ENCODE measurements around the gene MRPL9. TPM values are rescaled to one million over a fixed set of nuclear protein-coding genes. Genes with fewer than 3 reads are reported as not detected.
"Not testable (repeated sequence)": the region's sequence is repeated elsewhere in the genome, so short reads cannot be mapped to it uniquely, and the experiment has no call there.

MRPL9 gene
- total and polyA plus RNA-seq, 2 donors from 2014 or later, result 65.3 to 87.1 TPM

DNA sequence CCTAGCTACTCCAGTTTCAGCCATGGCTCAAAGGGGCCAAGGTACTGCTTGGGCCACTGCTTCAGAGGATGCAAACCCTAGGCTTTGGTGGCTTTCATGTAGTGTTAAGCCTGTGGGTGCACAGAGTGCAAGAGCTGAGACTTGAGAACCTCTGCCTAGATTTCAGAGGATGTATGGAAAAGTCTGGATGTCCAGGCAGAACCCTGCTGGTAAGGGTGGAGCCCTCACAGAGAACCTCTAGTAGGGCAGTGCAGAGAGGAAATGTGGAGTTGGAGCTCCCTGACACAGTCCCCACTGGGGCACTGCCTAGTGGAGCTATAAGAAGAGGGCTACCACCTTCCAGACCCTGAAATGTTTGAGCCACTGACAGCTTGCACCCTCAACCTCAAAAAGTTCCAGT is 25.8 kb downstream of the MRPL9 start:
- FAIRE-seq, result no peak
- H3K27ac ChIP-seq (ENCODE audit: low read depth in 2 of 2, low read length in 2 of 2), result no peak overlapping the region

DNA sequence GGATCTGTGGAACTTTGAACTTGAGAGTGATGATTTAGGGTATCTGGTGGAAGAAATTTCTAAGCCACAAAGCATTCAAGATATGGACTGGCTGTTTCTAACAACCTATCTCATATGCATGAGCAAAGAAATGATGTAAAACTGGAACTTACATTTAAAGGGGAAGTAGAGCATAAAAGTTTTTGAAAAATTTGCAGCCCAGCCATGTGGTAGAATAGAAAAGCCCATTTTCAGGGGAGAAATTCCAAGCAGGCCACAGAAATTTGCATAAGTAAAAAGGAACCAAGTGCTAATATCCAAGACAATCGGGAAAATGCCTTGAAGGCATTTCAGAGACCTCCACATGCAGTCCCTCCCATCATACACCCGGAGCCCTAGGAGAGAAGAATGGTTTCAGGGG is 26.3 kb downstream of the MRPL9 start:
- DNase-seq (no peak), FAIRE-seq (no peak)
- H3K9ac ChIP-seq (ENCODE audit: low read length in 3 of 3), result no peak overlapping the region
- peaks cover 0 to 7% (median 0%) of the 10 kb centered on the region in 3 donors for H3K9me3 ChIP-seq (ENCODE audit: control insufficient read depth in 2 of 3, insufficient read depth in 1 of 3, low read length in 3 of 3)
- TF ChIP-seq, protein P1, sequence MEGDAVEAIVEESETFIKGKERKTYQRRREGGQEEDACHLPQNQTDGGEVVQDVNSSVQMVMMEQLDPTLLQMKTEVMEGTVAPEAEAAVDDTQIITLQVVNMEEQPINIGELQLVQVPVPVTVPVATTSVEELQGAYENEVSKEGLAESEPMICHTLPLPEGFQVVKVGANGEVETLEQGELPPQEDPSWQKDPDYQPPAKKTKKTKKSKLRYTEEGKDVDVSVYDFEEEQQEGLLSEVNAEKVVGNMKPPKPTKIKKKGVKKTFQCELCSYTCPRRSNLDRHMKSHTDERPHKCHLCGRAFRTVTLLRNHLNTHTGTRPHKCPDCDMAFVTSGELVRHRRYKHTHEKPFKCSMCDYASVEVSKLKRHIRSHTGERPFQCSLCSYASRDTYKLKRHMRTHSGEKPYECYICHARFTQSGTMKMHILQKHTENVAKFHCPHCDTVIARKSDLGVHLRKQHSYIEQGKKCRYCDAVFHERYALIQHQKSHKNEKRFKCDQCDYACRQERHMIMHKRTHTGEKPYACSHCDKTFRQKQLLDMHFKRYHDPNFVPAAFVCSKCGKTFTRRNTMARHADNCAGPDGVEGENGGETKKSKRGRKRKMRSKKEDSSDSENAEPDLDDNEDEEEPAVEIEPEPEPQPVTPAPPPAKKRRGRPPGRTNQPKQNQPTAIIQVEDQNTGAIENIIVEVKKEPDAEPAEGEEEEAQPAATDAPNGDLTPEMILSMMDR (IDR thresholded peaks at IDR 0.05; ENCODE audit: borderline replicate concordance, extremely low read depth, insufficient read depth), result no peak
- no peaks in the 10 kb centered on the region for H3K36me3 ChIP-seq (ENCODE audit: control insufficient read depth in 2 of 3, insufficient read depth in 3 of 3, low read length in 3 of 3)
- no peaks in the 10 kb centered on the region for H3K27me3 ChIP-seq (ENCODE audit: control insufficient read depth, insufficient read depth, low read length)
- intact Hi-C loops (cut with DNase I), result loop anchor here (10.0 kb wide), 2 partner anchors 132 to 202 kb away; no protein-coding TSS in a partner anchor
- H3K27ac ChIP-seq (ENCODE audit: low read depth in 2 of 2, low read length in 2 of 2), result no peak overlapping the region
- H3K4me1 ChIP-seq (ENCODE audit: control insufficient read depth in 2 of 3, insufficient read depth in 2 of 3, low read depth in 1 of 3, low read length in 3 of 3), result peaks cover 0 to 6% (median 0%) of the 10 kb centered on the region in 3 donors
- H3K4me3 ChIP-seq (ENCODE audit: low read length in 3 of 3), result no peak overlapping the region

More for the DNA sequence above, 25.8 kb downstream of the MRPL9 start:
- Histone ChIP-seq H3K36me3 (ENCODE audit: control insufficient read depth in 2 of 3, insufficient read depth in 3 of 3, low read length in 3 of 3) (no peaks in the 10 kb centered on the region), H3K4me3 (ENCODE audit: low read length in 3 of 3) (no peak overlapping the region), H3K9me3 (ENCODE audit: control insufficient read depth in 2 of 3, insufficient read depth in 1 of 3, low read length in 3 of 3) (peaks cover 0 to 7% (median 0%) of the 10 kb centered on the region in 3 donors), H3K4me1 (ENCODE audit: control insufficient read depth in 2 of 3, insufficient read depth in 2 of 3, low read depth in 1 of 3, low read length in 3 of 3) (peaks cover 0 to 6% (median 0%) of the 10 kb centered on the region in 3 donors), H3K9ac (ENCODE audit: low read length in 3 of 3) (no peak overlapping the region), H3K27me3 (ENCODE audit: control insufficient read depth, insufficient read depth, low read length) (no peaks in the 10 kb centered on the region)
- TF ChIP-seq, protein P1 (IDR thresholded peaks at IDR 0.05; ENCODE audit: borderline replicate concordance, extremely low read depth, insufficient read depth), result no peak
- intact Hi-C loops (cut with DNase I), result loop anchor here (10.0 kb wide), 2 partner anchors 133 to 203 kb away; no protein-coding TSS in a partner anchor
- no peak for DNase-seq

DNA sequence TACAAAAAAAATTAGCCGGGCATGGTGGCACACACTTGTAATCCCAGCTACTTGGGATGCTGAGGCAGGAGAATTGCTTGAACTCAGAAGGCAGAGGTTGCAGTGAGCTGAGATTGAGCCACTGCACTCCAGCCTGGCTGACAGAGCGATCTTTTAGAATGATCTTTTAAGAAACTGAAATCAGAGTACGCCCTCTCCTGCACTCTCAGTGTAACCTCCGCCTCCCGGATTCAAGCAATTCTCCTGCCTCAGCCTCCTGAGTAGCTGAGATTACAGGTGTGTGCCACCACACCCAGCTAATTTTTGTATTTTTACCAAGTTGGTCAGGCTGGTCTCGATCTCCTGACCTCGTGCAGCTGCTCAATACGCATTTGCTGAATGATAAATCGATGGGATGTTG is 29.3 kb downstream of the MRPL9 start:
- not testable (repeated sequence) for H3K27ac ChIP-seq (ENCODE audit: low read depth in 2 of 2, low read length in 2 of 2); DNase-seq; FAIRE-seq; H3K9me3 ChIP-seq (ENCODE audit: control insufficient read depth in 2 of 3, insufficient read depth in 1 of 3, low read length in 3 of 3); H3K4me1 ChIP-seq (ENCODE audit: control insufficient read depth in 2 of 3, insufficient read depth in 2 of 3, low read depth in 1 of 3, low read length in 3 of 3); H3K4me3 ChIP-seq (ENCODE audit: low read length in 3 of 3); H3K27me3 ChIP-seq (ENCODE audit: control insufficient read depth, insufficient read depth, low read length); H3K36me3 ChIP-seq (ENCODE audit: control insufficient read depth in 2 of 3, insufficient read depth in 3 of 3, low read length in 3 of 3); H3K9ac ChIP-seq (ENCODE audit: low read length in 3 of 3)
- intact Hi-C loops (cut with DNase I), result loop anchor here (10.0 kb wide), 2 partner anchors 129 to 199 kb away; no protein-coding TSS in a partner anchor

DNA sequence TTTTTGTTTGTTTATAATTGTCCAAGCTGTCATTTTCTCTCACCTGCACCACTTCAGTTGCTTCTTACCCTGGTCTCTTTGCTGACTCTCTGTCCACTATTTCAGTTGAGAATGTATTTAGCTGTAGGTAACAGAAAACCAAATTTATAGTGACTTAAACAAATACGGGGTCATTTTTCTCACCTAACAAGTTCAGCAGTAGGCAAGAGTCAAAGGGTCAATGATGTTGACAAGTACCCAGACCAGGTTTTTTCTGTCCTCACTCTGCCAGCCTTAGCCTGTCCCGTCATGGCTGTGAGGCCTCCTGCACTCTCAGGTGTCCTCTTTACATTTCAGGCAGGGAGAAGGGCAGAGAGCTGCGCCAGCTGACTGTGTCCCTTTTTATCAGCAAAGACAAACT is 30.2 kb downstream of the MRPL9 start:
- no peaks in the 10 kb centered on the region for H3K36me3 ChIP-seq (ENCODE audit: control insufficient read depth in 2 of 3, insufficient read depth in 3 of 3, low read length in 3 of 3)
- no peak overlapping the region for H3K9ac ChIP-seq (ENCODE audit: low read length in 3 of 3)
- peaks cover 0 to 7% (median 0%) of the 10 kb centered on the region in 3 donors for H3K9me3 ChIP-seq (ENCODE audit: control insufficient read depth in 2 of 3, insufficient read depth in 1 of 3, low read length in 3 of 3)
- H3K27me3 ChIP-seq (ENCODE audit: control insufficient read depth, insufficient read depth, low read length), result no peaks in the 10 kb centered on the region
- intact Hi-C loops (cut with DNase I), result loop anchor here (10.0 kb wide), 2 partner anchors 128 to 198 kb away; no protein-coding TSS in a partner anchor
- no peak overlapping the region for H3K27ac ChIP-seq (ENCODE audit: low read depth in 2 of 2, low read length in 2 of 2)
- no peak for DNase-seq
- peaks cover 0 to 8% (median 0%) of the 10 kb centered on the region in 3 donors for H3K4me1 ChIP-seq (ENCODE audit: control insufficient read depth in 2 of 3, insufficient read depth in 2 of 3, low read depth in 1 of 3, low read length in 3 of 3)
- no peak overlapping the region for H3K4me3 ChIP-seq (ENCODE audit: low read length in 3 of 3)
- TF ChIP-seq, protein P1 (IDR thresholded peaks at IDR 0.05; ENCODE audit: borderline replicate concordance, extremely low read depth, insufficient read depth), result no peak
- no peak for FAIRE-seq

Data from kidney (tissue), 14 donors.